Keratinocyte (primary cell): ENCODE measurements around the gene BMX. TPM values are rescaled to one million over a fixed set of nuclear protein-coding genes. Genes with fewer than 3 reads are reported as not detected.

Experiments used
- DNase-seq: peaks from one replicate; pipeline ENCODE4 v3.0.0-alpha.2; 2011; ENCODE audit warnings: low read depth, missing footprints, low spot score
- FAIRE-seq: peaks from 2 replicates; lab custom pipeline; 2011; peaks lifted over from hg19 to GRCh38; lab: Jason Lieb, UNC
- H2AFZ ChIP-seq: 2 replicates; pipeline ENCODE4 v1.6.0; 2012; ENCODE audit warnings: low read length, control low read depth, inconsistent platforms; ENCODE audit not compliant: control insufficient read depth
- H3K27ac ChIP-seq: 2 replicates; pipeline ENCODE4 v1.5.1; 2011; ENCODE audit warnings: low read length; ENCODE audit not compliant: control insufficient read depth, insufficient read depth
- H3K27me3 ChIP-seq: 3 replicates; pipeline ENCODE4 v1.6.0; 2011; ENCODE audit warnings: low read length; ENCODE audit not compliant: control insufficient read depth, insufficient read depth; ENCODE audit errors: extremely low read depth
- H3K36me3 ChIP-seq, 2 experiments: 2 replicates in 1 of 2; 3 replicates in 1 of 2; pipeline ENCODE4 v1.5.1; 2011; ENCODE audit warnings: low read length in 2 of 2, mild to moderate bottlenecking in 1 of 2; ENCODE audit not compliant: control insufficient read depth in 2 of 2, insufficient read depth in 2 of 2; ENCODE audit errors: extremely low read depth in 1 of 2
- H3K4me1 ChIP-seq: 3 replicates; pipeline ENCODE4 v1.5.1; 2011; ENCODE audit warnings: low read length; ENCODE audit not compliant: control insufficient read depth, insufficient read depth; ENCODE audit errors: extremely low read depth
- H3K4me2 ChIP-seq: 3 replicates; pipeline ENCODE4 v1.6.0; 2011; ENCODE audit warnings: low read depth, low read length; ENCODE audit not compliant: control insufficient read depth, insufficient read depth; ENCODE audit errors: extremely low read depth
- H3K4me3 ChIP-seq, 3 experiments: fragments of 200-600 bp in 1 of 3; sonication (generic) in 1 of 3; 2 replicates in 2 of 3; 3 replicates in 1 of 3; pipeline ENCODE4 v1.5.1; 2011 to 2016; ENCODE audit warnings: low read length in 3 of 3, mild to moderate bottlenecking in 3 of 3, control low read depth in 2 of 3, inconsistent platforms in 1 of 3, low read depth in 1 of 3, mixed read lengths in 1 of 3, mixed run types in 1 of 3, moderate library complexity in 1 of 3; ENCODE audit not compliant: control insufficient read depth in 2 of 3, insufficient read depth in 2 of 3; ENCODE audit errors: extremely low read depth in 1 of 3
- H3K79me2 ChIP-seq: 2 replicates; pipeline ENCODE4 v1.6.0; 2012; ENCODE audit warnings: low read length; ENCODE audit not compliant: control insufficient read depth, insufficient read depth
- H3K9ac ChIP-seq: 3 replicates; pipeline ENCODE4 v1.6.0; 2011; ENCODE audit warnings: low read length; ENCODE audit not compliant: control insufficient read depth, insufficient read depth; ENCODE audit errors: extremely low read depth
- H3K9me1 ChIP-seq: 3 replicates; pipeline ENCODE4 v1.6.0; 2011; ENCODE audit warnings: low read length; ENCODE audit not compliant: control insufficient read depth, insufficient read depth; ENCODE audit errors: extremely low read depth
- H3K9me3 ChIP-seq: 2 replicates; pipeline ENCODE4 v1.5.1; 2012; ENCODE audit warnings: low read depth, low read length; ENCODE audit not compliant: control insufficient read depth
- H4K20me1 ChIP-seq: 3 replicates; pipeline ENCODE4 v1.6.0; 2011; ENCODE audit warnings: low read length; ENCODE audit not compliant: control insufficient read depth, insufficient read depth; ENCODE audit errors: extremely low read depth
- EZH2 ChIP-seq: IDR thresholded peaks from one replicate; pipeline ENCODE4 v1.6.1; 2012; ENCODE audit warnings: inconsistent platforms, mild to moderate bottlenecking, low read length, moderate library complexity
- dilution Hi-C: fragments of 300-500 bp; cut with MboI; formaldehyde crosslinking; loops from one replicate; pipeline ENCODE4 v1.7.0; 2020; ENCODE audit warnings: low sequenced_read_pairs; ENCODE audit not compliant: extremely low pct_ligation_motif_present
- polyA plus RNA-seq, 5 experiments: library from polyadenylated mRNA; depleted of rRNA in 3 of 5; stranded (reverse) in 3 of 5; stranded (forward) in 1 of 5; unstranded in 1 of 5; fragments of >200 nt; gene quantifications; 1 replicate in 1 of 5; 2 replicates in 3 of 5; 3 replicates in 1 of 5; pipeline versions ENCODE4 v1.2.1 to v1.2.3, GENCODE V29; 2011 to 2012; ENCODE audit warnings: missing spikeins in 2 of 5, low read depth in 1 of 5, low replicate concordance in 1 of 5
- TF ChIP-seq, protein P1 (sequence below), 3 experiments: IDR thresholded peaks in 1 of 3; conservative IDR thresholded peaks in 1 of 3; optimal IDR thresholded peaks in 1 of 3; 2 replicates in 2 of 3; 3 replicates in 1 of 3; pipeline versions ENCODE3 to v1.5.1; 2011; ENCODE audit warnings: low read length in 3 of 3, mild to moderate bottlenecking in 3 of 3, moderate library complexity in 2 of 3, control low read depth in 1 of 3, inconsistent platforms in 1 of 3; ENCODE audit not compliant: insufficient read depth in 2 of 3; ENCODE audit errors: extremely low read depth in 1 of 3

The BMX gene
- polyA plus RNA-seq, 1 donor (not counting 4 experiments of a cell fraction or from before 2014, with no cell fraction given) = 0.09 TPM

DNA sequence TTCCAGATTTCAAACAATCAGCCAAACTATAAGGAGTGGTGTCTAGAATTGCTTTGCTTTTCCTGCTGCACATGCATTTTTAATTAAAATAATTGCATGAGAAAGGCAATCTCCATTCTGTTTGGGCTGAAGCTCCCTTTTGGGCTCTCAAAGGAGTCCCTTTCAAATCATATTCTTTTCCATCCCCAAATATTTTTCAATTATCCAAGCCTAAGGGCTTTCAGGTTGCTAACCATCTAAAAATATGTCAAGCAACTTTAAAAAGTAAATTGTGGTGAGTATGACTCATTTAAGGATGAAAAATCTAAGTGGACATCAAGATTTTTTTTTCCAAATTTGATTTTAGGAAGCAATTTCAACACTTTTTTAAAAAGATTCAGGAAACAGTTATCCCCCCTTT lies 35.9 kb upstream of the BMX start:
- TF ChIP-seq, protein P1, sequence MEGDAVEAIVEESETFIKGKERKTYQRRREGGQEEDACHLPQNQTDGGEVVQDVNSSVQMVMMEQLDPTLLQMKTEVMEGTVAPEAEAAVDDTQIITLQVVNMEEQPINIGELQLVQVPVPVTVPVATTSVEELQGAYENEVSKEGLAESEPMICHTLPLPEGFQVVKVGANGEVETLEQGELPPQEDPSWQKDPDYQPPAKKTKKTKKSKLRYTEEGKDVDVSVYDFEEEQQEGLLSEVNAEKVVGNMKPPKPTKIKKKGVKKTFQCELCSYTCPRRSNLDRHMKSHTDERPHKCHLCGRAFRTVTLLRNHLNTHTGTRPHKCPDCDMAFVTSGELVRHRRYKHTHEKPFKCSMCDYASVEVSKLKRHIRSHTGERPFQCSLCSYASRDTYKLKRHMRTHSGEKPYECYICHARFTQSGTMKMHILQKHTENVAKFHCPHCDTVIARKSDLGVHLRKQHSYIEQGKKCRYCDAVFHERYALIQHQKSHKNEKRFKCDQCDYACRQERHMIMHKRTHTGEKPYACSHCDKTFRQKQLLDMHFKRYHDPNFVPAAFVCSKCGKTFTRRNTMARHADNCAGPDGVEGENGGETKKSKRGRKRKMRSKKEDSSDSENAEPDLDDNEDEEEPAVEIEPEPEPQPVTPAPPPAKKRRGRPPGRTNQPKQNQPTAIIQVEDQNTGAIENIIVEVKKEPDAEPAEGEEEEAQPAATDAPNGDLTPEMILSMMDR (optimal IDR thresholded peaks at IDR 0.05 in 1 of 3, IDR thresholded peaks at IDR 0.05 in 1 of 3, conservative IDR thresholded peaks at IDR 0.05 in 1 of 3; ENCODE audit: extremely low read depth in 1 of 3, insufficient read depth in 2 of 3, low read length in 3 of 3) = no peak
- no peak for TF ChIP-seq EZH2
- Histone ChIP-seq H3K9ac (no peak overlapping the region), H4K20me1 (no peaks in the 10 kb centered on the region), H3K79me2 (no peaks in the 10 kb centered on the region), H3K4me1 (no peaks in the 10 kb centered on the region), H3K36me3 (no peaks in the 10 kb centered on the region), H2AFZ (no peak overlapping the region), H3K4me3 (no peak overlapping the region), H3K27me3 (no peaks in the 10 kb centered on the region), H3K9me3 (no peaks in the 10 kb centered on the region), H3K27ac (no peak overlapping the region), H3K4me2 (no peak overlapping the region), H3K9me1 (no peaks in the 10 kb centered on the region)
- FAIRE-seq (no peak), DNase-seq (no peak)
- dilution Hi-C loops = loop anchor here (25.0 kb wide), 2 partner anchors 102 to 198 kb away; partner anchors contain the start of gene CLTRN

DNA sequence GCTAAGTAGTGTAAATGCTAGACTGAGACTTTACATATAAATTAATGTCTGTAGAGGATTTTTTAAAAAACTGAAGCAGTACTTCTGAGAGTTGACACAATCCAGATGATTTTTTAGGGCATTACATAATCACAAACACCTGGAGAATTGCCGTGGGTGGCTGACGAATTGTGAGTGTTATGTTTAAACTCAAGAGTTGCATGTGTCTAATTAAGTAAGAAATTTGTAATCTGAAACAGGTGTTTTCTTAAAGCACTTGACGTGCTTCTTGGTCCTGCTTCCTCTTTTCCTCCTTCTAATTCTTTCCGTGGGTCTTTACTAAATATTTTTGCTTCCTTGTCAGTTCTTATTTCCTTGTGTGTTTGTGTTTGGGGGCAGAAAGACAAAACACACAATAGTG lies 35.3 kb upstream of the BMX start:
- dilution Hi-C loops = loop anchor here (25.0 kb wide), 2 partner anchors 103 to 197 kb away; partner anchors contain the start of gene CLTRN
- FAIRE-seq (no peak), DNase-seq (no peak)
- no peaks in the 10 kb centered on the region for H3K79me2 ChIP-seq
- no peak overlapping the region for H3K9ac ChIP-seq
- no peaks in the 10 kb centered on the region for H3K4me1 ChIP-seq
- no peaks in the 10 kb centered on the region for H3K27me3 ChIP-seq
- no peaks in the 10 kb centered on the region for H3K36me3 ChIP-seq
- TF ChIP-seq EZH2 = no peak
- TF ChIP-seq, protein P1 (optimal IDR thresholded peaks at IDR 0.05 in 1 of 3, IDR thresholded peaks at IDR 0.05 in 1 of 3, conservative IDR thresholded peaks at IDR 0.05 in 1 of 3; ENCODE audit: extremely low read depth in 1 of 3, insufficient read depth in 2 of 3, low read length in 3 of 3) = no peak
- H3K4me2 ChIP-seq = no peak overlapping the region
- no peak overlapping the region for H3K27ac ChIP-seq
- no peaks in the 10 kb centered on the region for H3K9me1 ChIP-seq
- H3K4me3 ChIP-seq = no peak overlapping the region
- no peaks in the 10 kb centered on the region for H3K9me3 ChIP-seq
- H4K20me1 ChIP-seq = no peaks in the 10 kb centered on the region
- H2AFZ ChIP-seq = no peak overlapping the region
